ENCODE results near the gene PHF21A.

Gene PHF21A

GRCh38 chr11:45915446-45915845, 205.8 kb downstream of the PHF21A start:
- TF ChIP-seq, protein P1, sequence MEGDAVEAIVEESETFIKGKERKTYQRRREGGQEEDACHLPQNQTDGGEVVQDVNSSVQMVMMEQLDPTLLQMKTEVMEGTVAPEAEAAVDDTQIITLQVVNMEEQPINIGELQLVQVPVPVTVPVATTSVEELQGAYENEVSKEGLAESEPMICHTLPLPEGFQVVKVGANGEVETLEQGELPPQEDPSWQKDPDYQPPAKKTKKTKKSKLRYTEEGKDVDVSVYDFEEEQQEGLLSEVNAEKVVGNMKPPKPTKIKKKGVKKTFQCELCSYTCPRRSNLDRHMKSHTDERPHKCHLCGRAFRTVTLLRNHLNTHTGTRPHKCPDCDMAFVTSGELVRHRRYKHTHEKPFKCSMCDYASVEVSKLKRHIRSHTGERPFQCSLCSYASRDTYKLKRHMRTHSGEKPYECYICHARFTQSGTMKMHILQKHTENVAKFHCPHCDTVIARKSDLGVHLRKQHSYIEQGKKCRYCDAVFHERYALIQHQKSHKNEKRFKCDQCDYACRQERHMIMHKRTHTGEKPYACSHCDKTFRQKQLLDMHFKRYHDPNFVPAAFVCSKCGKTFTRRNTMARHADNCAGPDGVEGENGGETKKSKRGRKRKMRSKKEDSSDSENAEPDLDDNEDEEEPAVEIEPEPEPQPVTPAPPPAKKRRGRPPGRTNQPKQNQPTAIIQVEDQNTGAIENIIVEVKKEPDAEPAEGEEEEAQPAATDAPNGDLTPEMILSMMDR (IDR thresholded peaks at IDR 0.05), result no peak
- Histone ChIP-seq H3K4me3 (no peak overlapping the region), H3K27ac (no peak overlapping the region)
- no peak for DNase-seq (ENCODE audit: low spot score)

GRCh38 chr11:45913942-45914635, 207.2 kb downstream of the PHF21A start:
- Histone ChIP-seq H3K4me3 (no peak overlapping the region), H3K27ac (no peak overlapping the region)
- no peak for DNase-seq (ENCODE audit: low spot score)
- TF ChIP-seq, protein P1 (IDR thresholded peaks at IDR 0.05), result no peak

- TF ChIP-seq, protein P1 (IDR thresholded peaks at IDR 0.05), result no peak
- H3K4me3 ChIP-seq, result no peak overlapping the region
- DNase-seq (ENCODE audit: low spot score), result no peak
- no peak overlapping the region for H3K27ac ChIP-seq
Observed at GRCh38 chr11:45913514-45913913, 207.7 kb downstream of the PHF21A start.

DNA sequence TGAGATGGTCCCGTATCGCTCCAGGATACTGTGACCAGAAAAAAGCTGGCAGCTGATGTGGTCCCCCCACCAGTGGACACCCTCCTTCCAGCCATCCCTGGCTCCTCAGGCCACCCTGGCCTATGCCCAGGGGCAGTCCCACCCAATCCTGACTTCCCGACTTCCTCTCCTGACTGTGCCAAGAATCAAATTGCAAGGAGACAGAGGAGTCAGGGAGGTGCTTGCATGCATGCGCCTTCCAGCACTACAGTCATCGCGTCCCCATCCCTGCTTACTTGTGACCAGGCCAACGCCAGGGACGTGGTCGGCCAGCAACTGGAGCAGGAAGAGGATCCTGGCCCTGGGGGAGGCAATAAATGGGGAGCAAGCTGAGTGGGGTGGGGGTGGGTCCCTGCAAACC, 210.6 kb downstream of the PHF21A start:
- DNase-seq (ENCODE audit: low spot score), result no peak
- TF ChIP-seq, protein P1 (IDR thresholded peaks at IDR 0.05), result no peak
- H3K27ac ChIP-seq, result no peak overlapping the region
- H3K4me3 ChIP-seq, result no peak overlapping the region

DNA sequence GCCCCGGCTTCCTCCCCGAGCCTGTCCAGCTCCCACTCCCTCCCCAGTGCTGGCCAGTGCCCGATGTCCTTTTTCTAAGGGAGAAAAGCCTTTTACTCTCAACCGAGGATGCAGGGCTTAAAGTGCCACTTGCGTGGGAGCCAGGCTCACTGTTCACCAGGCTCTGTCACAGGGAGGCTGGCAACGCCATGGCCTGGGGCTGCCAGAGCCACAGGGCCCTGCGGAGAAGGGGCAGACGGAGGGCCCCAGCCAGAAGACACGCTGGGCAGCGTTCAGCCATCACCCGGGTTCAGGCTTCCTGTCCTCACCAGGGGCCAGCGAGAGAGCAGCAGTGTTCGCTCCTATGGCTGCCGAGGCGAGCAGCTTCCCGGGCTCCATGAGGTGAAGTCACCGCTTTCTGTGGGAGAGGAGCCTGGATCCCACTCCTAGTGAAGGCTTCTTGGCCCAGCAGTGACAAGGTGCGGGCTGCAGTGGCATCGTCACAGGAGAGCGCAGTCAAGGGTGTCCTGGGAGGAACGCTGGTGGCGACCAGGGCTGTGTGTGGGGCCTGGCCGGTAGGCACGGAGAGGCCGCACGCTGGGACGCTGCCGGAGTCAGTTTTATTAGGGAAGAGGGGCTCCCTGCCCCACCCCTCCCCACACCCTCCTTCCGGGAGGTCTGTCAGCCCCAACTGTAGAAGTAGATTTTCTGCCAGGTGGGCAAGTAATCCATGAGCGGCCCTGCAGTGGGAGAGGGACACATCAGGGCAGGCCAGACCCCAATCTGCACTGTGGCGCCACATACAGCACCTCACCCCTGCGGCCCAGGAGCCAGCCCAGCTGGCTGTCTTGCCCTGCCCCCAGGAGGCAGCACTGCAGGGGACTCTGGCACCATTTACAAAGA, 211.4 kb downstream of the PHF21A start:
- Histone ChIP-seq H3K27ac (no peak overlapping the region), H3K4me3 (no peak overlapping the region)
- TF ChIP-seq, protein P1 (IDR thresholded peaks at IDR 0.05), result no peak
- no peak for DNase-seq (ENCODE audit: low spot score)

GRCh38 chr11:45907911-45908370, 213.3 kb downstream of the PHF21A start:
- DNase-seq (ENCODE audit: low spot score), result no peak
- Histone ChIP-seq H3K4me3 (no peak overlapping the region), H3K27ac (no peak overlapping the region)
- TF ChIP-seq, protein P1 (IDR thresholded peaks at IDR 0.05), result no peak

Measured in coronary artery (tissue), 2 donors.